NB4 (cell line): ENCODE results near the gene MXI1.

Experiments used
- DNase-seq: peaks from one replicate; pipeline ENCODE4 v3.0.0; 2010; ENCODE audit warnings: low read depth
- H3K4me3 ChIP-seq: one replicate; pipeline ENCODE4 v1.5.1; 2011; ENCODE audit warnings: mild to moderate bottlenecking, low read depth, low read length, moderate library complexity
- MYC ChIP-seq: IDR thresholded peaks from 2 replicates; pipeline ENCODE4 v1.6.1; 2011; ENCODE audit warnings: low read depth, low read length
- POLR2A ChIP-seq: IDR thresholded peaks from 2 replicates; pipeline ENCODE4 v1.6.1; 2011; ENCODE audit warnings: mild to moderate bottlenecking; ENCODE audit not compliant: insufficient read length; ENCODE audit errors: extremely low read depth
- TF ChIP-seq, protein P1 (sequence below): IDR thresholded peaks from one replicate; pipeline ENCODE4 v1.5.1; 2012; ENCODE audit warnings: low read depth, low read length
- TF ChIP-seq, protein P2 (sequence below): IDR thresholded peaks from 2 replicates; pipeline ENCODE4 v1.6.1; 2011; ENCODE audit warnings: low read depth, low read length

MXI1 gene

DNA sequence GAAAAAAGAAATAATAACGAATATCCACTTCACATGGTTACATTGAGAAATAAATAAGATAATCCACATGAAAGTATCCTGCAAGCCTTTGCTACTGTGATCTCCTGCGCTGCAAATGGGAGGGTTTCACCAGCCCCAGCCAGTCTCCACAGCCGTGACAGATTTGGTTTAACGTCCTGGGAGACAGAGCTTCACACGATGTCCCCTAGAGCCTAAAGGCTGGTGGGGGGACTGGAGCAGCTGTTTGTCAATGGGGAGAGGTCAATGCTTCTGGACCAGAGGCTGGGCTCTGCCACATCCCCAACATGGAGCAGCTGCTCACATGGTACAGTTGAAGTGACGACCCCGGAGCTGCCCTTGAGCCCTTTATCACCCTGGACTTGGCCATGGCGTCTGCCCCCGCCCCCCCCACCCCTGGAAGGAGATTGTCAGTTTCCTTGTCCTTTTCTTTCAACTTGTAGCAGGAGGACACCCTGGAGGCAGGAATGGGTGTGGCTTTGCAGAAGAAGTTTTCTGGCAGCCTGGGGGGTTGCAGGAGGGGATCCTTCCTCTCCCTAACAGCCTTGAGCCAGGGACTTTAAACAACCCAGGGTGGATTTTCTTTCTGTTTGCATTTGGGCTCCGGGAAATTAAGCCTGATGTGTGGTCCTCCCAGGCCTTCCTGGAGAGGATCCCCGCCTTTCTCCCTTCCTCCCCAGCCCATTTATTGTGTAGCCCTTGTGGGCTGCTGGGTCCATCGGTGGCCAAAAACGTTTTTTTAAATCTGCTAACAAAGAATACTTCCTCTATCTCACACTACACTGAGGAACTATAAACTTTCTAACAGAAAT, 37.0 kb upstream of the MXI1 start:
- peak; percentile 30 for DNase-seq
- TF ChIP-seq MYC (no peak), POLR2A (no peak)
- TF ChIP-seq, protein P1, sequence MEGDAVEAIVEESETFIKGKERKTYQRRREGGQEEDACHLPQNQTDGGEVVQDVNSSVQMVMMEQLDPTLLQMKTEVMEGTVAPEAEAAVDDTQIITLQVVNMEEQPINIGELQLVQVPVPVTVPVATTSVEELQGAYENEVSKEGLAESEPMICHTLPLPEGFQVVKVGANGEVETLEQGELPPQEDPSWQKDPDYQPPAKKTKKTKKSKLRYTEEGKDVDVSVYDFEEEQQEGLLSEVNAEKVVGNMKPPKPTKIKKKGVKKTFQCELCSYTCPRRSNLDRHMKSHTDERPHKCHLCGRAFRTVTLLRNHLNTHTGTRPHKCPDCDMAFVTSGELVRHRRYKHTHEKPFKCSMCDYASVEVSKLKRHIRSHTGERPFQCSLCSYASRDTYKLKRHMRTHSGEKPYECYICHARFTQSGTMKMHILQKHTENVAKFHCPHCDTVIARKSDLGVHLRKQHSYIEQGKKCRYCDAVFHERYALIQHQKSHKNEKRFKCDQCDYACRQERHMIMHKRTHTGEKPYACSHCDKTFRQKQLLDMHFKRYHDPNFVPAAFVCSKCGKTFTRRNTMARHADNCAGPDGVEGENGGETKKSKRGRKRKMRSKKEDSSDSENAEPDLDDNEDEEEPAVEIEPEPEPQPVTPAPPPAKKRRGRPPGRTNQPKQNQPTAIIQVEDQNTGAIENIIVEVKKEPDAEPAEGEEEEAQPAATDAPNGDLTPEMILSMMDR = no peak
- TF ChIP-seq, protein P2, sequence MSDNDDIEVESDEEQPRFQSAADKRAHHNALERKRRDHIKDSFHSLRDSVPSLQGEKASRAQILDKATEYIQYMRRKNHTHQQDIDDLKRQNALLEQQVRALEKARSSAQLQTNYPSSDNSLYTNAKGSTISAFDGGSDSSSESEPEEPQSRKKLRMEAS = no peak
- H3K4me3 ChIP-seq = no peak overlapping the region

DNA sequence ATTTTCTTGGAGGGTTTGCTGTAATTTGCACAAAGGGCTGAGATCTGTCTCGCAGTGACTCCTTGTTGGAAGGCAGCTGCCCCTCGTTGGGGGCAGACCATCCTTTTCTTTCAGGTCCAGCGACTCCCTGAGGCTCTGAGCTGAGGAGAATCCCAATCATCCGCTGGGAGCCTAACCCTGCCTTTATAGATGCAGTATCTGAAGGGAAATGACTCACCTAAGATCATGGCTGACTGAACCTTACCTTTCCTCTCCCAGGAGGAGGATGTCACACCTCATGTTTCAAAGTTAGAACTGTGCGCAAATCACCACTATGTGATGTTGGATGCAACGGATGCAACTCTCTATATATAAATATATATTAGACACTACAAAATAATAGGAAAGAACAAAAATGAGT, 36.4 kb upstream of the MXI1 start:
- TF ChIP-seq, protein P1 = no peak
- TF ChIP-seq, protein P2 = no peak
- TF ChIP-seq MYC (no peak), POLR2A (no peak)
- DNase-seq = no peak
- H3K4me3 ChIP-seq = no peak overlapping the region

DNA sequence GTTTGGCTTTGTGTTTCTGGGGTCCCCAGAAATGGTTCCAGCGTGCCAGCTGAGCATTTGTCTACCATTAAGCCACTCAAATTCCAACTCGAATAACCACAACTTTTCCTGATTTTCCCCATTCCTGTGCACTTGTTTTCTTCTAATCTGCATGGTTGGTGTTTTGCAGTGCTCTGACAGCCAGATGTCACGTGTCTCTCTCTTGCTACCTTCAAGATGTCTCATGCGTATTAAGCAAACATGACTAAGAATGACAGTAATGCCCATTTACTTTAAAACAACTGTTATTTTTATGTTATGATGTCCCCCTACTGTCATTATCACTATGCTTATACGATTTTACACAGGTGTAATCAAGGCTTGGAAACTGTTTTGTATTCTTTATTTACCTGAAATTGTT, 35.2 kb upstream of the MXI1 start:
- no peak for TF ChIP-seq POLR2A
- TF ChIP-seq, protein P2 = 0 out of 2 replicates have a peak, but pooled peaks have one; percentile 14
- no peak for TF ChIP-seq MYC
- TF ChIP-seq, protein P1 = no peak
- H3K4me3 ChIP-seq = no peak overlapping the region
- DNase-seq = no peak

- H3K4me3 ChIP-seq = no peak overlapping the region
- no peak for DNase-seq
- TF ChIP-seq, protein P2 = no peak
- no peak for TF ChIP-seq POLR2A
- no peak for TF ChIP-seq MYC
- TF ChIP-seq, protein P1 = no peak
Observed at GRCh38 chr10:110174201-110174600, 33.2 kb upstream of the MXI1 start.

GRCh38 chr10:110174816-110175215, 32.6 kb upstream of the MXI1 start:
- no peak overlapping the region for H3K4me3 ChIP-seq
- no peak for TF ChIP-seq POLR2A
- TF ChIP-seq, protein P2 = no peak
- TF ChIP-seq MYC = no peak
- TF ChIP-seq, protein P1 = no peak
- DNase-seq = no peak

DNA sequence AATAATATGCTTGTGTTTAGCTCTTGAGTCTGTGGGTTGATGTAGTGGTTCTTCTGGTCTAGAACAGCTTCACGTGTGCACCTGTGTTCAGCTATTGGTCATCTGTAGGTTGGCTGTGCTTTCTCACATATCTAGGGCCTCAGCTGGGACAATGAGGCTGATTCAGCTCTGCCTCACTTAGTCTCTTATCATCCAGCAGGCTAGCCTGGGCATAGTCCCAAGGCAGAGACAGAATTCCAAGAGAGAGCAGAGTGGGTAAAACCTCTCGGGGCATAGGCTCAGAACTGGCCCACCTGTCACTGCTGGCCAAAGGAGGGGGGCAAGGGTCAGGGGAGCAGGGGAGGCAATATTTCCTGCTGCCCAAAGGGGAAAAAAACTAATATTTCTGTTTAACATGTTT, 32.0 kb upstream of the MXI1 start:
- TF ChIP-seq, protein P1 = no peak
- DNase-seq = no peak
- H3K4me3 ChIP-seq = no peak overlapping the region
